Activated T-cell treated with anti-CD3 and anti-CD28 coated beads, Interleukin-2, amount 50 U/mL, for 24 hours (primary cell): ENCODE data around the gene EMSY.

Experiments used
- DNase-seq: peaks from one replicate; pipeline ENCODE4 v3.0.0-alpha.2; 2020
- H3K27ac Mint-ChIP-seq: 2 replicates; pipeline ENCODE4 v1.8.0; 2020; ENCODE audit warnings: mild to moderate bottlenecking, mixed read lengths
- H3K27me3 Mint-ChIP-seq: 2 replicates; pipeline ENCODE4 v1.8.0; 2020; ENCODE audit warnings: mixed read lengths
- H3K36me3 Mint-ChIP-seq: 2 replicates; pipeline ENCODE4 v1.8.0; 2020; ENCODE audit warnings: low read depth, mixed read lengths
- H3K4me1 Mint-ChIP-seq: 2 replicates; pipeline ENCODE4 v1.8.0; 2020; ENCODE audit warnings: low read depth, mixed read lengths
- H3K4me3 Mint-ChIP-seq: 2 replicates; pipeline ENCODE4 v1.8.0; 2020; ENCODE audit warnings: mild to moderate bottlenecking, moderate library complexity, mixed read lengths
- H3K9me3 Mint-ChIP-seq: 2 replicates; pipeline ENCODE4 v1.8.0; 2020; ENCODE audit warnings: mixed read lengths

EMSY gene

GRCh38 chr11:76471382-76471781, 26.6 kb downstream of the EMSY start:
- Mint-ChIP-seq H3K4me1 (peaks cover 5% of the 10 kb centered on the region), H3K27ac (no peak overlapping the region), H3K36me3 (peaks cover 83% of the 10 kb centered on the region)

GRCh38 chr11:76480241-76480640, 35.4 kb downstream of the EMSY start:
- Mint-ChIP-seq H3K36me3 (peaks cover 65% of the 10 kb centered on the region), H3K4me1 (peaks cover 17% of the 10 kb centered on the region), H3K27ac (no peak overlapping the region), H3K9me3 (peaks cover 5% of the 10 kb centered on the region), H3K27me3 (no peaks in the 10 kb centered on the region), H3K4me3 (no peak overlapping the region)
- DNase-seq: no peak

More at GRCh38 chr11:76471382-76471781, 26.6 kb downstream of the EMSY start:
- H3K27me3 Mint-ChIP-seq: no peaks in the 10 kb centered on the region
- no peaks in the 10 kb centered on the region for H3K9me3 Mint-ChIP-seq
- no peak overlapping the region for H3K4me3 Mint-ChIP-seq
- no peak for DNase-seq

- H3K27ac Mint-ChIP-seq: no peak overlapping the region
- peaks cover 13% of the 10 kb centered on the region for H3K4me1 Mint-ChIP-seq
- H3K36me3 Mint-ChIP-seq: peaks cover 49% of the 10 kb centered on the region
- no peak for DNase-seq
- no peaks in the 10 kb centered on the region for H3K9me3 Mint-ChIP-seq
- H3K4me3 Mint-ChIP-seq: no peak overlapping the region
- no peaks in the 10 kb centered on the region for H3K27me3 Mint-ChIP-seq
Observed at GRCh38 chr11:76491644-76492043, 46.8 kb downstream of the EMSY start.

GRCh38 chr11:76493040-76493439, 48.2 kb downstream of the EMSY start:
- peaks cover 13% of the 10 kb centered on the region for H3K4me1 Mint-ChIP-seq
- no peak for DNase-seq
- H3K27me3 Mint-ChIP-seq: no peaks in the 10 kb centered on the region
- H3K4me3 Mint-ChIP-seq: no peak overlapping the region
- H3K36me3 Mint-ChIP-seq: peaks cover 58% of the 10 kb centered on the region
- H3K27ac Mint-ChIP-seq: no peak overlapping the region
- H3K9me3 Mint-ChIP-seq: no peaks in the 10 kb centered on the region

GRCh38 chr11:76493626-76494539, 49.1 kb downstream of the EMSY start:
- Mint-ChIP-seq H3K27me3 (no peaks in the 10 kb centered on the region), H3K4me3 (no peak overlapping the region), H3K36me3 (peaks cover 61% of the 10 kb centered on the region), H3K9me3 (no peaks in the 10 kb centered on the region), H3K27ac (no peak overlapping the region), H3K4me1 (peaks cover 13% of the 10 kb centered on the region)
- no peak for DNase-seq

- no peaks in the 10 kb centered on the region for H3K9me3 Mint-ChIP-seq
- no peaks in the 10 kb centered on the region for H3K27me3 Mint-ChIP-seq
- no peak overlapping the region for H3K4me3 Mint-ChIP-seq
- DNase-seq: no peak
- peaks cover 66% of the 10 kb centered on the region for H3K36me3 Mint-ChIP-seq
- H3K4me1 Mint-ChIP-seq: peaks cover 13% of the 10 kb centered on the region
- H3K27ac Mint-ChIP-seq: peak overlapping the region; percentile 6
Observed at GRCh38 chr11:76495019-76495418, 50.2 kb downstream of the EMSY start.

- Mint-ChIP-seq H3K27ac (peak overlapping the region; percentile 34), H3K9me3 (peaks cover 2% of the 10 kb centered on the region), H3K36me3 (peaks cover 73% of the 10 kb centered on the region), H3K4me1 (peaks cover 13% of the 10 kb centered on the region), H3K27me3 (no peaks in the 10 kb centered on the region), H3K4me3 (no peak overlapping the region)
- no peak for DNase-seq
Observed at GRCh38 chr11:76496174-76496573, 51.4 kb downstream of the EMSY start.

GRCh38 chr11:76501526-76502202, 56.8 kb downstream of the EMSY start:
- H3K36me3 Mint-ChIP-seq: peaks cover 65% of the 10 kb centered on the region
- peaks cover 7% of the 10 kb centered on the region for H3K9me3 Mint-ChIP-seq
- no peak for DNase-seq
- no peaks in the 10 kb centered on the region for H3K27me3 Mint-ChIP-seq
- no peaks in the 10 kb centered on the region for H3K4me1 Mint-ChIP-seq
- H3K4me3 Mint-ChIP-seq: no peak overlapping the region
- no peak overlapping the region for H3K27ac Mint-ChIP-seq

- Mint-ChIP-seq H3K4me1 (no peaks in the 10 kb centered on the region), H3K27ac (no peak overlapping the region), H3K9me3 (no peaks in the 10 kb centered on the region), H3K27me3 (no peaks in the 10 kb centered on the region), H3K36me3 (peaks cover 45% of the 10 kb centered on the region), H3K4me3 (no peak overlapping the region)
- DNase-seq: no peak
Observed at GRCh38 chr11:76506833-76507232, 62.0 kb downstream of the EMSY start.

- peaks cover 50% of the 10 kb centered on the region for H3K36me3 Mint-ChIP-seq
- no peak for DNase-seq
- H3K4me1 Mint-ChIP-seq: no peaks in the 10 kb centered on the region
- no peaks in the 10 kb centered on the region for H3K9me3 Mint-ChIP-seq
- no peak overlapping the region for H3K27ac Mint-ChIP-seq
- H3K27me3 Mint-ChIP-seq: no peaks in the 10 kb centered on the region
- H3K4me3 Mint-ChIP-seq: no peak overlapping the region
Observed at GRCh38 chr11:76510060-76511047, 65.5 kb downstream of the EMSY start.

GRCh38 chr11:76512851-76513653, 68.2 kb downstream of the EMSY start:
- no peak overlapping the region for H3K4me3 Mint-ChIP-seq
- no peaks in the 10 kb centered on the region for H3K27me3 Mint-ChIP-seq

GRCh38 chr11:76513654-76514034, 68.8 kb downstream of the EMSY start:
- DNase-seq: no peak
- no peak overlapping the region for H3K4me3 Mint-ChIP-seq
- peaks cover 44% of the 10 kb centered on the region for H3K36me3 Mint-ChIP-seq
- no peaks in the 10 kb centered on the region for H3K27me3 Mint-ChIP-seq
- no peaks in the 10 kb centered on the region for H3K4me1 Mint-ChIP-seq
- H3K27ac Mint-ChIP-seq: no peak overlapping the region
- no peaks in the 10 kb centered on the region for H3K9me3 Mint-ChIP-seq

More at GRCh38 chr11:76512851-76513653, 68.2 kb downstream of the EMSY start:
- H3K36me3 Mint-ChIP-seq: peaks cover 48% of the 10 kb centered on the region
- no peak overlapping the region for H3K27ac Mint-ChIP-seq
- DNase-seq: no peak
- no peaks in the 10 kb centered on the region for H3K9me3 Mint-ChIP-seq
- no peaks in the 10 kb centered on the region for H3K4me1 Mint-ChIP-seq

GRCh38 chr11:76515494-76515893, 70.7 kb downstream of the EMSY start:
- H3K36me3 Mint-ChIP-seq: peaks cover 44% of the 10 kb centered on the region
- H3K27ac Mint-ChIP-seq: no peak overlapping the region
- no peaks in the 10 kb centered on the region for H3K27me3 Mint-ChIP-seq
- no peak for DNase-seq
- H3K9me3 Mint-ChIP-seq: no peaks in the 10 kb centered on the region
- no peak overlapping the region for H3K4me3 Mint-ChIP-seq
- no peaks in the 10 kb centered on the region for H3K4me1 Mint-ChIP-seq
